Mammary epithelial cell (primary cell): Measurements from ENCODE around the gene KCNQ1.

ENCODE experiments used
- CTCF ChIP-seq, 2 donors: IDR thresholded peaks in 1 of 2; conservative IDR thresholded peaks in 1 of 2; 2 replicates each; pipeline ENCODE4 v1.5.1; 2011 to 2012; ENCODE audit warnings: inconsistent platforms in 2 of 2, low read length in 2 of 2, mild to moderate bottlenecking in 2 of 2, control low read depth in 1 of 2, low read depth in 1 of 2; ENCODE audit not compliant: insufficient read depth in 1 of 2; ENCODE audit errors: extremely low read depth in 1 of 2
- EZH2 ChIP-seq: IDR thresholded peaks from 2 replicates; pipeline ENCODE4 v1.6.1; 2012; ENCODE audit warnings: low read length, inconsistent platforms, borderline replicate concordance

DNA sequence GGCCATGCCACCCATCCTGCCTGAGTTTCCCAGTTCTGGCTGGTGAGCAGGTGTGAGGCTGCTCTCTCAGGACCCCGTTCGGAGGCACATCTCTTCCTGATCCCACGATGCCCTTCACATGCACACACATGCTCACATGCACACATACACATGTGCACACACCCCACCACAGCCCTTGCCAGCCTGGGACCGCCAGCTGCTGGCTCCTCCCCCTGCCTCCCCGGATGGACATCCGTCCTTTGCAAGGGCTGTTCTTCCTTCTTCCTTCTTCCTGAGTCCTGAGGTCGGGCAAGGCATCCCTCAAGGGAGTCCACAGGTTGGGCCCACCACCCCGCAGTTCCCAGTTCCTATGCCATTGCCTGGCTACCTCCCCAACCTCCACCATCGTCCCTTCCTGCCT, 451.2 kb downstream of the KCNQ1 start:
- TF ChIP-seq CTCF (conservative IDR thresholded peaks at IDR 0.05 in 1 of 2, IDR thresholded peaks at IDR 0.05 in 1 of 2; ENCODE audit: extremely low read depth in 1 of 2, insufficient read depth in 1 of 2, low read depth in 1 of 2, low read length in 2 of 2) (no peak), EZH2 (no peak)
